ENCODE measurements around the gene MCC.

MCC gene

GRCh38 chr5:113240951-113241726 lies 247.1 kb downstream of the MCC start:
- no peak for DNase-seq

- no peak for DNase-seq
These were observed 248.2 kb downstream of the MCC start for GRCh38 chr5:113240032-113240431.

DNA sequence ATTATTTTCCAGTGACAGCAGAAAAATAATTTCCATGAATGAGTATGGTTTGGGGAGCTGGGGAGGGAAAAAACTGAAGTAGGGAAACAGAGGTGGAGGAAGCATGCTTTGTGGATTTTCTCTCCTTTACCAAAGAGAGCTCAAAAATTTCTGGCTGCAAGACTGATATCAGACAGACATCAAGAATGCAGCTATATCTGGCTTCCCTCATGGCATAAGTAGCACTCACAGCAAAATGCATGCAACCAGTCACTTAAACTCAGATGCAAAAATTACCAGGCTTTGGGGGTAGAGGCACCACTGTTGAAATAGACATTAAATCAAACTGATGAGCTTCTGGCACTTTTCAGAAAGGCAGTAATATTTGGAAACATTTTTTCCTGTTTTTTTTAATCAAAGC lies 250.4 kb downstream of the MCC start:
- no peak for DNase-seq

- no peak for DNase-seq
These were observed 251.5 kb downstream of the MCC start for GRCh38 chr5:113236536-113237288.

GRCh38 chr5:113235884-113236283 lies 252.4 kb downstream of the MCC start:
- DNase-seq = no peak

- DNase-seq = no peak
These were observed 253.7 kb downstream of the MCC start for GRCh38 chr5:113234546-113234945.

- DNase-seq = no peak
These were observed 254.6 kb downstream of the MCC start for GRCh38 chr5:113233606-113234005.

DNA sequence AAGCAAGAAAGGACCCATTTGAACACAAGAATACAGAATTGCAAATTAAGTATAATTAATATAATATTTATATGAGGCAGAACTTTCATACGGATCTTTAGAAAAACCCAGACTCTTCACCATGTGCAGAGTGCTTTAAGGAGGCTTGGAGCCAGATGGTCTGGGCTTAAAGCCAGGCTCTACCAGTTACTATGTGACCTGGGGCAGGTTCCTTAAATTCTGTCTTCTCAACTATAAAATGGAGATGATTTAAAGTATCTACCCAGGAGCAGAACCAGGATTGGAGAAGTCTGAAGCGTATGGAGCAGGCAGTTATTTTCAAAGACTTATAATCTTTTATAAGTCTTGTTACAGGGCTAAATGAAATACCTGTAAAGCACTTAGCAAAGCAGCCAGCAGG lies 255.6 kb downstream of the MCC start:
- no peak for DNase-seq

DNA sequence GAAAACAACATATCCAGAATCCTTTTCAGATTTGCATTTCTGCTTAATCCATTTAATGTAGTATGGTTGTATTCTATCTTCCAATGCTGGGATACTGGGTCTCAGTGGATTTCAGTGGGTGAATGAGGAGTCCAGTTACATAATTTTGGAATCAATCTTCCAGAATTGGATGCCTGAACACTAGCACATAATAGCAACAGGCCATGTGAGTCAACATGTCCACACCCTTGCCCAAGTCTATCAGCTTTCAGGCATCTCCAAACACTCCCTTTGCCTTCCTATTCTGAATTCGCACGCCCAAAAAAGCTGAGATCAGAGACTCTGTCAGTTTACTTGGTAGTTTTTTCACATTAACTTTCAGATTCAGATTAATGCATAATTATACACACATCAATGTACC lies 256.0 kb downstream of the MCC start:
- DNase-seq = no peak

DNA sequence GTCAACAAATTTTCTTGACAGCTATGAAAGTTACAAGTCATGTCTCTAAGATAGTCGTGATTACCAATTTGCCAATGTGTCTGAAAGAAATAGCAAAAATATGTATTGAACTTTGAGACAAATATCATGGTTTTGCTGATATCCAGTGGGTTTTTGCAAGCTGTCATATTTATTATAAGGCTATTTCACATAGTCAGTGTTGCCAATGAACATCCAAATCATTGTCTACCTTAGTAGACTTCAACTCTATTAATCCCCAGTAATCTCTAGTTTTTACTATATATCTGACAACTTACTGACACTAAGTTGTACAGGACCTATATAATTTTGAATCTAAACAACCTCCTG lies 256.6 kb downstream of the MCC start:
- DNase-seq = no peak

GRCh38 chr5:113230711-113231652 lies 257.3 kb downstream of the MCC start:
- DNase-seq = no peak

- no peak for DNase-seq
These were observed 260.5 kb downstream of the MCC start for GRCh38 chr5:113227798-113228197.

DNA sequence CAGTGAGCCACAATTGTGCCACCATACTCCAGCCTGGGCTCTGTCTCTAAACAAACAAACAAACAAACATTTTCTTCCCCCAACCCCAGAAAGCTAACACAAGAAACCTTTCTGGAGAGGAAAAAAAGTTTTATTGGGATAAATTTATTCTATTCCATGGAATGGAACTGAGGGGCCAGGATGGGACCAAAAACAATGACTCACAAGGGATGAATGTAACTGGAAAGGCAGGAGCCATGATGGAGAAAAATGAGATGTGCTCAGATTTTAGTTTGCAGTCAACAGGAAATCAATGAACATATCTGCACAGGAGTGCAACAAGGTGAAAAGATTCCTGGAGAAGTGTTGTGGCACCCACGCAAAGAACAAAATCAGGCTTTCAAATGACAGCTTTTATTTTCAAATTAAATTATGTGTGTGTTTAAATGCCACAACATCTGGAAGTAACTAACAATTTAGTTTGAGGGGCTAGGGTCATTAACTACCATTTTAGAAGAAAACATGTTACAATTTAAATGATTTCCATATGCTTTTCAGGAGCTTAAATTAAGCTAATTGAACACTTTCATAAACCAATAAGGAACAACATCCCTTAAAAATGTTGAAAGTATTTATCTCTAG lies 262.0 kb downstream of the MCC start:
- DNase-seq = no peak

DNA sequence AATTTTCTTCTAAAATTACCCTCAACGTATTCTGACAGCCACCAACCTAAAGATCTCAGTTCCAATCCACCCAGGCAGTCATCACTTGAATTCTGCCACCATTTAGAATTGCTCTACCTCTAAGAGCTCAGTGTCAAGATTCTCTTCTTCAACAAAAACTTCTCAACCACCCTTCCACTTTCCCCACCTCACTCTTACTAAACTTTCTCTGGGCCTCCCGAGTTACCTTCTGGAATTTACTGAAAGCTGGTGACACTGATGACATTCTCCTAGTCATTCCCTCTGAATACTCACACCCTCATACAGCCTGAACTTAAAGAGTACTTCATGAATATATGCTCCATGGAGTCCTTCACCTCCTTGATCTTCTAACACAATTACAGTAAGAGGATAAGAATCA lies 263.0 kb downstream of the MCC start:
- no peak for DNase-seq

DNA sequence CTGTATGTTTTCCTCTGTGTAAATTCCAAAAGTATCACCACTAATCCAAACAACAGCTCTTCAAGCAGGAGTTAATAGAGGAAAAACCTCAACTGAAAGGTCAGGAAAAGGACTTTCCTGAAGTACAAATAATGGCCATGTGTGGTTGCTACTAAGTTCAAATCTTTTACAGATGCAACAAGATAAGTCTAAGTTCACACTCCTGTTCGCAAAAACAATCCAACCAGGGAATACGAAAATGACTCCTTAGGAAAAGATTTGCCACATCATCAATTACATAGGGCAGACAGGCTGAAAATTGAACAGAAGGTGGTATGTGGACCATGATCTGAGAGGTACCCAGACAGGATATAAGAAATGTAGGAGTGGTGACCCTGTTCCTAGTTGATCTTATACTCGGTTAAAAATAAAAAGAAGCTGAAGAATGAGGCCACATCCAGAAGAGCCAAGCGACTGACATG lies 263.6 kb downstream of the MCC start:
- DNase-seq = no peak

DNA sequence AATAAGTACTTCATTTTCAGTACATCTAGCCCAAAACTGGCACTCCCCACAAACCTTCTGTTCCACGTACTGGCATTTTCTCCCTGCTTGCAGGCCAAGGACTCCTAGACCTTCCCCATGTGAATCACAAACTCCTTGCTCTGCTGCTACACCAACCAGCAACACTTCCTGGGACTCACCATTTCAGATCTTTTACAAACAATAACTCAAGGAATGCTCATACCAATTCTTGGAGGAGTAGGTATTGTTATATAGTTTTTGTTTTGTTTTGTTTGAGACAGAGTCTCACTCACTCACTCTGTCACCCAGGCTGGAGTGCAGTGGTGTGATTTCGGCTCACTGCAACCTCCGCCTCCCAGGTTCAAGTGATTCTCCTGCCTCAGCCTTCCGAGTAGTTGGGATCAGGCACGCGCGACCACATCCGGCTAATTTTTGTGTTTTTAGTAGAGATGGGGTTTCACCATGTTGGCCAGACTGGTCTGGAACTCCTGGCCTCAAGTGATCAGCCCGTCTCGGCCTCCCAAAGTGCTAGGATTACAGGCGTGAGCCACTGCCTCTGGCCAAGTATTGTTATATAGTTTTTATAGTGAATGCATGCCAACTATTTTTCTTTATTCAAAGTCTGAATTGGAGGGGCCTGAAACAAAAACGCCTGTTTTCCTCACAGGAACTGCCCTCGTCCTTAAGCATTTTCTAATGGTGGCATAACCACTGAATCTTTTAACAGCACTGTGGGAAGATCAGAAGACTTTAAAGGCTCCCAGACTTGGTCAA lies 264.2 kb downstream of the MCC start:
- DNase-seq = no peak

GRCh38 chr5:113223315-113223714 lies 264.9 kb downstream of the MCC start:
- DNase-seq = no peak

GRCh38 chr5:113221294-113222176 lies 266.7 kb downstream of the MCC start:
- no peak for DNase-seq

DNA sequence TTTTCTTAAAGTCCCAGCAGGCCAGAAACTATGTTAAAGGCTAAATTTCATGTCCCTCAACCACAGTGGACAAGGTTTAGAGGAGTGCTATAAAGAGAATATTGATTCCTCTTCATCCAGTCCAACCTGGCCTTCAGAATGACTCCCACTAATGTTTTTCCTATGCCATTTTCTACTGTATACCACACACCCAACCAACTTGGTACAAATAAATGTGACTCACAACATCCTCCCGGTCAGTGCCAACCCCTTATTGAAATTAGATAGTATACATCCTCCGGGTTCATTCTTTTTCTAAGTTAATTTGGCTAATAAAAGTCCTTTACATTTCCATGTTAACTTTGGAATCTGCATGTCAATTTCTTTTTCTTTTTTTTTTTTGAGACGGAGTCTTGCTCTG lies 268.6 kb downstream of the MCC start:
- DNase-seq = no peak

GRCh38 chr5:113218906-113219517 lies 269.2 kb downstream of the MCC start:
- no peak for DNase-seq

DNA sequence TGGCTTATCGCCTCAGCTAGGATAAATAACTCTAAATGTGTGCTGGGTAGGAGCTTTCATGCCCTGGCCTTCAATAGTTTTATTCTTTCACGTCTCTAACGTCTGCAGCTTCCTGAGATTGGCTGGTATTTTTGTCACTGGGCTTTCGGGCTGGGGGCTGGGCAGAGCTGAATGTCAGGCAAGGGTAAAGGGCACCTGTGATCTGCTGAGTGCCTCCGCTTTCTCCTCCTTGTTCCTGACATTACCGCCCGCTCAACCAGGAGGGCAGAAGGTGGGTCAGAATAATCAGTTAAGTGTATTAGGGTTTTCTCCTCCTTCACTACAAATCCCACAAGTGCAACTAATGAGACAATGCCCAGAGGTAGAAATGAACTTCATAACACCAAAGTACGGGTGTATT lies 270.1 kb downstream of the MCC start:
- no peak for DNase-seq

All from Kasumi-1 (cell line).